ENCODE measurements around the gene CCDC181. TPM values are rescaled to one million over a fixed set of nuclear protein-coding genes. Genes with fewer than 3 reads are reported as not detected.

Gene CCDC181
- total and polyA plus RNA-seq, 2 donors (not counting 3 experiments of a cell fraction or from before 2014, with no cell fraction given), result 0.18 to 0.22 TPM

DNA sequence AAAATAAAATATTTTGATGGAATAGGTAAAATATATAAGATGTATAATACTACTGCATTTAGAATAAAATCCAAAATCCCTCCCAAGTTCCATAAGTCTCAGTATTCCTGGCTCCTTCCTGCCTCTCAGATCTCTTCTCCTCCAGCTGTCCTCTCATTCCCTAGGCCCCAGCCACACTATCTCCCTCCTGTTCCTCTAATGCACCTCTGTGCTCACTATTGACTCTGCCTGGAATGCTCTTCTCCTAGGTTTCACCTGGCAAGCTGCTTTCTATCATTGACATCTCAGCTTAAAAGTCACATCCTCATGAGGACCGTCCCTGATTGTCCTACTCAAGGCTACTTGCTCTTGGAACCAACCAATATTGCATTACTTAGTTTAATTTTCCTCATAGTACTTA, 66.9 kb downstream of the CCDC181 start:
- H3K4me3 ChIP-seq (replicated peaks in 1 of 3; ENCODE audit: insufficient read depth in 1 of 3, low read depth in 1 of 3, low read length in 3 of 3), result no peak overlapping the region
- CTCF ChIA-PET, result interaction anchor here (0.7 to 4.9 kb wide), 3 partner anchors 11 to 220 kb away, joined by 3 to 33 read pairs (median 3); no protein-coding TSS in a partner anchor
- intact Hi-C loops (cut with micrococcal nuclease), result loop anchor here (10.0 kb wide), 2 partner anchors 434 to 1646 kb away; partner anchors contain the start of gene METTL18

More for the DNA sequence above, 66.9 kb downstream of the CCDC181 start:
- dilution Hi-C loops (cut with MboI; ENCODE audit: extremely low pct_ligation_motif_present, low sequenced_read_pairs), result no loop called here
- POLR2A ChIA-PET, result no interaction called here
- no peak overlapping the region for H3K9ac ChIP-seq (replicated peaks; ENCODE audit: extremely low read depth, insufficient read depth, low read length)
- no peak overlapping the region for H3K4me2 ChIP-seq (ENCODE audit: insufficient read depth, low read length)
- no peaks in the 10 kb centered on the region for H3K36me3 ChIP-seq (ENCODE audit: control insufficient read depth in 2 of 2, extremely low read depth in 1 of 2, insufficient read depth in 2 of 2, low read length in 2 of 2)
- H4K20me1 ChIP-seq (replicated peaks; ENCODE audit: control insufficient read depth, extremely low read depth, insufficient read depth, low read length), result no peaks in the 10 kb centered on the region
- FAIRE-seq, result no peak
- no peak for TF ChIP-seq POLR2AphosphoS5 (IDR thresholded peaks at IDR 0.05; ENCODE audit: insufficient read depth, low read depth, low read length)
- TF ChIP-seq GATA2 (IDR thresholded peaks at IDR 0.05; ENCODE audit: insufficient read depth, insufficient read length, low read depth, low read length), result no peak
- TF ChIP-seq POLR2A (IDR thresholded peaks at IDR 0.05; ENCODE audit: low read depth, low read length), result no peak
- TF ChIP-seq, protein P1, sequence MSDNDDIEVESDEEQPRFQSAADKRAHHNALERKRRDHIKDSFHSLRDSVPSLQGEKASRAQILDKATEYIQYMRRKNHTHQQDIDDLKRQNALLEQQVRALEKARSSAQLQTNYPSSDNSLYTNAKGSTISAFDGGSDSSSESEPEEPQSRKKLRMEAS (IDR thresholded peaks at IDR 0.05; ENCODE audit: insufficient read depth, insufficient read length), result no peak
- TF ChIP-seq JUN (IDR thresholded peaks at IDR 0.05; ENCODE audit: borderline replicate concordance, insufficient read depth, insufficient read length, low read depth), result no peak
- TF ChIP-seq FOS (IDR thresholded peaks at IDR 0.05; ENCODE audit: borderline replicate concordance, insufficient read depth, low read length), result no peak
- TF ChIP-seq, protein P2, sequence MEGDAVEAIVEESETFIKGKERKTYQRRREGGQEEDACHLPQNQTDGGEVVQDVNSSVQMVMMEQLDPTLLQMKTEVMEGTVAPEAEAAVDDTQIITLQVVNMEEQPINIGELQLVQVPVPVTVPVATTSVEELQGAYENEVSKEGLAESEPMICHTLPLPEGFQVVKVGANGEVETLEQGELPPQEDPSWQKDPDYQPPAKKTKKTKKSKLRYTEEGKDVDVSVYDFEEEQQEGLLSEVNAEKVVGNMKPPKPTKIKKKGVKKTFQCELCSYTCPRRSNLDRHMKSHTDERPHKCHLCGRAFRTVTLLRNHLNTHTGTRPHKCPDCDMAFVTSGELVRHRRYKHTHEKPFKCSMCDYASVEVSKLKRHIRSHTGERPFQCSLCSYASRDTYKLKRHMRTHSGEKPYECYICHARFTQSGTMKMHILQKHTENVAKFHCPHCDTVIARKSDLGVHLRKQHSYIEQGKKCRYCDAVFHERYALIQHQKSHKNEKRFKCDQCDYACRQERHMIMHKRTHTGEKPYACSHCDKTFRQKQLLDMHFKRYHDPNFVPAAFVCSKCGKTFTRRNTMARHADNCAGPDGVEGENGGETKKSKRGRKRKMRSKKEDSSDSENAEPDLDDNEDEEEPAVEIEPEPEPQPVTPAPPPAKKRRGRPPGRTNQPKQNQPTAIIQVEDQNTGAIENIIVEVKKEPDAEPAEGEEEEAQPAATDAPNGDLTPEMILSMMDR (IDR thresholded peaks at IDR 0.05; ENCODE audit: extremely low read depth in 1 of 2, insufficient read depth in 1 of 2, low read depth in 1 of 2, low read length in 2 of 2), result no peak
- TF ChIP-seq EZH2 (IDR thresholded peaks at IDR 0.05; ENCODE audit: borderline replicate concordance, low read depth, low read length, severe bottlenecking), result no peak
- TF ChIP-seq MYC (IDR thresholded peaks at IDR 0.05; ENCODE audit: low read depth, low read length), result no peak
- DNase-seq (ENCODE audit: low read depth, low spot score), result no peak
- no peaks in the 10 kb centered on the region for H3K9me3 ChIP-seq (replicated peaks; ENCODE audit: control insufficient read depth, insufficient read depth, low read length)
- no peaks in the 10 kb centered on the region for H3K9me1 ChIP-seq (replicated peaks; ENCODE audit: control insufficient read depth, extremely low read depth, insufficient read depth, low read length)
- no peak overlapping the region for H3K27ac ChIP-seq (ENCODE audit: insufficient read depth, low read depth, low read length)
- peaks cover 14% of the 10 kb centered on the region for H3K4me1 ChIP-seq (ENCODE audit: control insufficient read depth, extremely low read depth, insufficient read depth, low read length)
- H3K27me3 ChIP-seq (ENCODE audit: control insufficient read depth in 2 of 2, insufficient read depth in 2 of 2, low read length in 2 of 2), result no peaks in the 10 kb centered on the region
- peaks cover 23% of the 10 kb centered on the region for H3K79me2 ChIP-seq (ENCODE audit: control insufficient read depth, insufficient read depth, low read length)
- BruUV-seq (replicated peaks), result no TSS peak
- H2AFZ ChIP-seq (ENCODE audit: low read depth, low read length), result no peak overlapping the region

Measured in endothelial cell of umbilical vein (primary cell).